Natural killer cell (primary cell): ENCODE measurements around the gene PYCR2. TPM values are rescaled to one million over a fixed set of nuclear protein-coding genes. Genes with fewer than 3 reads are reported as not detected.
"Not testable (repeated sequence)": the region's sequence is repeated elsewhere in the genome, so short reads cannot be mapped to it uniquely, and the experiment has no call there.

ENCODE experiments used
- ATAC-seq, 3 donors: fragments of 150-1000 bp in 2 of 3; fragments of 200-7000 bp in 1 of 3; cut with Tn5 transposase; 1 replicate in 1 of 3; 2 replicates in 2 of 3; pipeline ENCODE4 v1.10.0; 2021; ENCODE audit warnings: mild to moderate bottlenecking in 2 of 3, moderate library complexity in 2 of 3
- DNase-seq, 2 donors: peaks; one replicate each; pipeline versions ENCODE4 v3.0.0 to v3.0.0-alpha.2; 2013 to 2021; ENCODE audit warnings: mixed read lengths in 1 of 2
- H3K27ac ChIP-seq: one replicate; pipeline ENCODE4 v1.5.1; 2013; ENCODE audit warnings: mild to moderate bottlenecking, low read length
- H3K27me3 ChIP-seq: one replicate; pipeline ENCODE4 v1.6.1; 2013; ENCODE audit warnings: low read length; ENCODE audit not compliant: control insufficient read depth, insufficient read depth
- H3K36me3 ChIP-seq: one replicate; pipeline ENCODE4 v1.6.1; 2013; ENCODE audit warnings: low read length; ENCODE audit not compliant: control insufficient read depth, insufficient read depth
- H3K4me1 ChIP-seq: one replicate; pipeline ENCODE4 v1.6.1; 2013; ENCODE audit warnings: low read length; ENCODE audit not compliant: control insufficient read depth, insufficient read depth
- H3K4me3 ChIP-seq: one replicate; pipeline ENCODE4 v1.5.1; 2013; ENCODE audit warnings: low read length
- H3K9me3 ChIP-seq: one replicate; pipeline ENCODE4 v1.6.1; 2013; ENCODE audit warnings: low read length; ENCODE audit not compliant: control insufficient read depth, insufficient read depth
- H3K27ac Mint-ChIP-seq, 2 donors: one replicate each; pipeline ENCODE4 v1.8.0; 2022; ENCODE audit warnings: mild to moderate bottlenecking in 2 of 2, mixed read lengths in 2 of 2, moderate library complexity in 1 of 2
- H3K27me3 Mint-ChIP-seq, 2 donors: one replicate each; pipeline ENCODE4 v1.8.0; 2022; ENCODE audit warnings: low read depth in 2 of 2, mixed read lengths in 2 of 2
- H3K36me3 Mint-ChIP-seq: one replicate; pipeline ENCODE4 v1.8.0; 2022; ENCODE audit warnings: mixed read lengths
- H3K4me1 Mint-ChIP-seq, 2 donors: one replicate each; pipeline ENCODE4 v1.8.0; 2022; ENCODE audit warnings: mixed read lengths in 2 of 2
- H3K4me3 Mint-ChIP-seq: one replicate; pipeline ENCODE4 v1.8.0; 2022; ENCODE audit warnings: mild to moderate bottlenecking, moderate library complexity, mixed read lengths
- H3K9me3 Mint-ChIP-seq, 2 donors: one replicate each; pipeline ENCODE4 v1.8.0; 2022; ENCODE audit warnings: mixed read lengths in 2 of 2
- CTCF ChIP-seq: fragments of 200-600 bp; IDR thresholded peaks from one replicate; pipeline ENCODE4 v1.8.0; 2022; ENCODE audit warnings: antibody characterized with exemption
- WGBS: methylation state at CpG from one replicate; pipeline ENCODE4 v1.1.7; 2013; ENCODE audit warnings: missing lambda C conversion rate; ENCODE audit not compliant: insufficient coverage; 5-methylcytosine and 5-hydroxymethylcytosine counted together
- intact Hi-C: fragments of 100-400 bp; cut with micrococcal nuclease; formaldehyde crosslinking; loops from one replicate; pipeline ENCODE4 v1.14.2; 2022
- total RNA-seq, 4 donors: library from RNA; stranded (reverse); fragments of 120-200 nt in 1 of 4; gene quantifications; one replicate each; pipeline versions ENCODE4 v1.2.3 to v1.2.4, GENCODE V29; 2013 to 2022

PYCR2 gene
- total RNA-seq, 3 donors from 2014 or later (not counting 1 experiment from before 2014, with no cell fraction given) = 57.7 to 74.5 (median 62.6) TPM

DNA sequence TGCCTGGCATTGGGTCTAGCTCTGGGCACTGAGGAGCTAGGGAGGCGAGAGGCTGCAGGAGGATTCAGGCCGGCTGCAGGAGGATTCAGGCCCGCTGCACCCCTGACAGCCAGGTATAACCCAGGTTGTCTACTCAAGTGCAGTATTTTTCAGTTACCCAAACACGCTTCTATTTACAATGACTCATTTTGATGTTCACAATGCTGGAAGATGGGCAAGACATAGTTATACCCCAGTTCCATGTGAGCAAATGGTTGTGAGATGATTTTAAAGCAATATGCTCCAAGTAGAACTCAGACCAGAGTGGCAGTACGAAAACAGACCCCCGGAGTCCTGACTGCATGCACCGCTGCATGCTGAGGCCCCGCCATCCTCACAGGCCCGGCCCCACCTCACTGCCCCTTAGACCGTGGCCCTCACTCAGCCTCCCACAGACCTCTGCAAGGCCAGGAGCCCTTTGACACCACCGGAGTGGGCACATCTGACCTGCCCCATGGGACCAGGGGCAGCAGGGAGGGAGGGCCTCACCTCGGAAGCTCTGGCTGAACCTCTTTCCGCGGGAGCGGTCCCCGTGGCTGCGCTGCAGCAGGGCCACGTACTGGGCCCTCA, 35.7 kb downstream of the PYCR2 start:
- Histone ChIP-seq H3K9me3 (no peaks in the 10 kb centered on the region), H3K4me1 (peaks cover 6% of the 10 kb centered on the region), H3K27me3 (no peaks in the 10 kb centered on the region), H3K27ac (no peak overlapping the region), H3K4me3 (no peak overlapping the region), H3K36me3 (no peaks in the 10 kb centered on the region)
- ATAC-seq = no peak
- Mint-ChIP-seq H3K27ac (no peak overlapping the region), H3K36me3 (no peaks in the 10 kb centered on the region), H3K4me1 (peaks cover 1 to 8% of the 10 kb centered on the region in 2 donors), H3K4me3 (no peak overlapping the region), H3K9me3 (no peaks in the 10 kb centered on the region), H3K27me3 (peaks cover 5 to 10% of the 10 kb centered on the region in 2 donors)
- intact Hi-C loops = no loop called here
- 95% methylated on average over 18 of the region's 18 CpGs for WGBS
- no peak for TF ChIP-seq CTCF
- no peak for DNase-seq

GRCh38 chr1:225887554-225888288, 36.3 kb downstream of the PYCR2 start:
- Mint-ChIP-seq H3K4me1 (peaks cover 5 to 13% of the 10 kb centered on the region in 2 donors), H3K27me3 (peaks cover 5 to 10% of the 10 kb centered on the region in 2 donors)
- H3K36me3 ChIP-seq, H3K9me3 ChIP-seq, H3K27ac Mint-ChIP-seq, H3K4me3 Mint-ChIP-seq, H3K9me3 Mint-ChIP-seq, intact Hi-C loops, DNase-seq, H3K27me3 ChIP-seq, ATAC-seq, H3K4me3 ChIP-seq, H3K27ac ChIP-seq, H3K36me3 Mint-ChIP-seq: not testable (repeated sequence)
- H3K4me1 ChIP-seq = peaks cover 12% of the 10 kb centered on the region
- 61% methylated on average over 31 of the region's 56 CpGs for WGBS

DNA sequence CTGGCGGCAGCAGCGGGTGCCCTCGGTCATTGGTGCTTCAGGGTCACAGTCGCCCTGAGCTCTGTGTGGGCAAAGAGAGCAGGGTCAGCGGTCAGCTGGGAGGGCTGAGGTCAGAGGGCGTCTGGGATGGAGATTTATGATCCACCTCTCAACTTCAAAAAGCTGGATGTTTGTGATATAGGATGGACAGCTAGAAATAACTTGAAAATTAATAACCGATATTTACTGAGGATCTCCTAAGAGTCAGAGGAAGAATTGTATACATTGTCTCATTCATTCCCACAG, 37.1 kb downstream of the PYCR2 start:
- Histone ChIP-seq H3K4me3 (no peak overlapping the region), H3K27me3 (no peaks in the 10 kb centered on the region), H3K9me3 (no peaks in the 10 kb centered on the region), H3K4me1 (peaks cover 16% of the 10 kb centered on the region), H3K36me3 (no peaks in the 10 kb centered on the region), H3K27ac (no peak overlapping the region)
- Mint-ChIP-seq H3K36me3 (no peaks in the 10 kb centered on the region), H3K9me3 (no peaks in the 10 kb centered on the region), H3K4me3 (no peak overlapping the region), H3K27ac (no peak overlapping the region), H3K4me1 (peaks cover 5 to 13% of the 10 kb centered on the region in 2 donors), H3K27me3 (peaks cover 5 to 10% of the 10 kb centered on the region in 2 donors)
- no peak for DNase-seq
- 100% methylated on average over 7 of the region's 7 CpGs for WGBS
- intact Hi-C loops = no loop called here
- ATAC-seq = no peak
- no peak for TF ChIP-seq CTCF

GRCh38 chr1:225886159-225887029, 37.7 kb downstream of the PYCR2 start:
- TF ChIP-seq CTCF = no peak
- Mint-ChIP-seq H3K4me1 (peaks cover 5 to 15% of the 10 kb centered on the region in 2 donors), H3K9me3 (no peaks in the 10 kb centered on the region), H3K4me3 (no peak overlapping the region), H3K27ac (no peak overlapping the region), H3K36me3 (no peaks in the 10 kb centered on the region), H3K27me3 (peaks cover 5 to 10% of the 10 kb centered on the region in 2 donors)
- H3K27me3 ChIP-seq = no peaks in the 10 kb centered on the region
- WGBS = 95% methylated on average over 18 of the region's 19 CpGs
- no peak overlapping the region for H3K27ac ChIP-seq
- no peak for ATAC-seq
- no peak for DNase-seq
- H3K36me3 ChIP-seq = no peaks in the 10 kb centered on the region
- no peaks in the 10 kb centered on the region for H3K9me3 ChIP-seq
- no peak overlapping the region for H3K4me3 ChIP-seq
- intact Hi-C loops = no loop called here
- peaks cover 20% of the 10 kb centered on the region for H3K4me1 ChIP-seq
